PFSK-1 (cell line): Measurements from ENCODE around the gene WDR59.

Experiments
- POLR2AphosphoS5 ChIP-seq: IDR thresholded peaks from 2 replicates; pipeline ENCODE4 v1.6.1; 2012; ENCODE audit warnings: low read depth, mild to moderate bottlenecking, control low read depth, low read length, moderate library complexity
- REST ChIP-seq, 2 experiments: IDR thresholded peaks; 2 replicates each; pipeline versions ENCODE4 v1.6.1 to v1.8.0; 2011 to 2012; ENCODE audit warnings: low read depth in 2 of 2, low read length in 2 of 2, control low read depth in 1 of 2, inconsistent platforms in 1 of 2, mild to moderate bottlenecking in 1 of 2, moderate library complexity in 1 of 2; ENCODE audit not compliant: insufficient read depth in 1 of 2
- SIN3A ChIP-seq: IDR thresholded peaks from 2 replicates; pipeline ENCODE4 v1.6.1; 2012; ENCODE audit warnings: mild to moderate bottlenecking, low read length, moderate library complexity, borderline replicate concordance; ENCODE audit not compliant: insufficient read depth
- TAF1 ChIP-seq: IDR thresholded peaks from 2 replicates; pipeline ENCODE4 v1.6.1; 2012; ENCODE audit warnings: low read length, control low read depth, borderline replicate concordance; ENCODE audit not compliant: insufficient read depth

GRCh38 chr16:74888232-74888862 is 96.6 kb downstream of the WDR59 start:
- TF ChIP-seq SIN3A (no peak), REST (IDR thresholded peaks at IDR 0.05; ENCODE audit: insufficient read depth in 1 of 2, low read depth in 2 of 2, low read length in 2 of 2) (no peak), POLR2AphosphoS5 (no peak), TAF1 (no peak)
